Activated CD4-positive, alpha-beta T cell treated with anti-CD3 and anti-CD28 coated beads, Interleukin-2, amount 10 ng/mL, durations not matched to agents 24 days and 14 days (primary cell): Measurements from ENCODE around the gene RGR. TPM values are rescaled to one million over a fixed set of nuclear protein-coding genes. Genes with fewer than 3 reads are reported as not detected.
A peak's percentile ranks its signal among the peaks of the same experiment; 100 is the strongest.

Experiments used
- DNase-seq: peaks from one replicate; pipeline ENCODE4 v3.0.0; 2022
- H3K27ac Mint-ChIP-seq: one replicate; pipeline ENCODE4 v1.8.0; 2022; ENCODE audit warnings: mild to moderate bottlenecking, mixed read lengths
- H3K27me3 Mint-ChIP-seq: one replicate; pipeline ENCODE4 v1.8.0; 2022; ENCODE audit warnings: mixed read lengths
- H3K36me3 Mint-ChIP-seq: one replicate; pipeline ENCODE4 v1.8.0; 2022; ENCODE audit warnings: low read depth, mild to moderate bottlenecking, mixed read lengths
- H3K4me1 Mint-ChIP-seq: one replicate; pipeline ENCODE4 v1.8.0; 2021; ENCODE audit warnings: mixed read lengths
- H3K4me3 Mint-ChIP-seq: one replicate; pipeline ENCODE4 v1.8.0; 2022; ENCODE audit warnings: mild to moderate bottlenecking, moderate library complexity, mixed read lengths
- H3K9me3 Mint-ChIP-seq: one replicate; pipeline ENCODE4 v1.8.0; 2021; ENCODE audit warnings: mixed read lengths
- intact Hi-C: fragments of 100-400 bp; cut with micrococcal nuclease; formaldehyde crosslinking; loops from one replicate; pipeline ENCODE4 v1.15.1; 2023
- total RNA-seq: library from RNA; stranded (reverse); gene quantifications from 2 replicates; pipeline ENCODE4 v1.2.3, GENCODE V29; 2022

RGR gene
- total RNA-seq, 1 donor from 2014 or later = not detected

- Mint-ChIP-seq H3K4me1 (peaks cover 4% of the 10 kb centered on the region), H3K27ac (no peak overlapping the region), H3K4me3 (no peak overlapping the region), H3K36me3 (no peaks in the 10 kb centered on the region), H3K27me3 (peaks cover 29% of the 10 kb centered on the region), H3K9me3 (no peaks in the 10 kb centered on the region)
- intact Hi-C loops = no loop called here
- no peak for DNase-seq
Measured at GRCh38 chr10:84286695-84287094, 41.8 kb downstream of the RGR start.

- peaks cover 29% of the 10 kb centered on the region for H3K27me3 Mint-ChIP-seq
- no peak for DNase-seq
- no peak overlapping the region for H3K4me3 Mint-ChIP-seq
- peaks cover 4% of the 10 kb centered on the region for H3K4me1 Mint-ChIP-seq
- H3K27ac Mint-ChIP-seq = no peak overlapping the region
- intact Hi-C loops = no loop called here
- H3K9me3 Mint-ChIP-seq = no peaks in the 10 kb centered on the region
- no peaks in the 10 kb centered on the region for H3K36me3 Mint-ChIP-seq
Measured at GRCh38 chr10:84288151-84288550, 43.3 kb downstream of the RGR start.

- Mint-ChIP-seq H3K36me3 (no peaks in the 10 kb centered on the region), H3K4me1 (peaks cover 19% of the 10 kb centered on the region), H3K27me3 (peaks cover 27% of the 10 kb centered on the region), H3K9me3 (no peaks in the 10 kb centered on the region), H3K4me3 (no peak overlapping the region), H3K27ac (no peak overlapping the region)
- DNase-seq = no peak
- intact Hi-C loops = no loop called here
Measured at GRCh38 chr10:84289521-84290200, 44.8 kb downstream of the RGR start.

GRCh38 chr10:84290235-84290634, 45.4 kb downstream of the RGR start:
- no peak for DNase-seq
- intact Hi-C loops = no loop called here
- H3K27me3 Mint-ChIP-seq = peaks cover 27% of the 10 kb centered on the region
- H3K36me3 Mint-ChIP-seq = no peaks in the 10 kb centered on the region
- no peaks in the 10 kb centered on the region for H3K9me3 Mint-ChIP-seq
- peaks cover 25% of the 10 kb centered on the region for H3K4me1 Mint-ChIP-seq
- H3K4me3 Mint-ChIP-seq = no peak overlapping the region
- no peak overlapping the region for H3K27ac Mint-ChIP-seq

- Mint-ChIP-seq H3K36me3 (no peaks in the 10 kb centered on the region), H3K4me1 (peaks cover 27% of the 10 kb centered on the region), H3K4me3 (no peak overlapping the region), H3K27ac (no peak overlapping the region), H3K27me3 (peaks cover 27% of the 10 kb centered on the region), H3K9me3 (no peaks in the 10 kb centered on the region)
- intact Hi-C loops = no loop called here
- no peak for DNase-seq
Measured at GRCh38 chr10:84291384-84291783, 46.5 kb downstream of the RGR start.

GRCh38 chr10:84292502-84292901, 47.6 kb downstream of the RGR start:
- Mint-ChIP-seq H3K9me3 (no peaks in the 10 kb centered on the region), H3K27ac (no peak overlapping the region), H3K4me1 (peaks cover 27% of the 10 kb centered on the region), H3K4me3 (no peak overlapping the region), H3K27me3 (peaks cover 25% of the 10 kb centered on the region), H3K36me3 (no peaks in the 10 kb centered on the region)
- DNase-seq = no peak
- intact Hi-C loops = no loop called here

- Mint-ChIP-seq H3K9me3 (no peaks in the 10 kb centered on the region), H3K27me3 (peaks cover 22% of the 10 kb centered on the region), H3K4me3 (no peak overlapping the region), H3K27ac (peak overlapping the region; percentile 43), H3K36me3 (no peaks in the 10 kb centered on the region), H3K4me1 (peaks cover 24% of the 10 kb centered on the region)
- DNase-seq = no peak
- intact Hi-C loops = loop anchor here (1.0 kb wide), 1 partner anchor 35 kb away; the partner anchor contains the start of gene CCSER2
Measured at GRCh38 chr10:84293171-84293570, 48.3 kb downstream of the RGR start.

- peak; percentile 72 for DNase-seq
- intact Hi-C loops = loop anchor here (1.0 to 2.0 kb wide), 2 partner anchors 15 to 35 kb away; partner anchors contain the start of gene CCSER2
- H3K27me3 Mint-ChIP-seq = peaks cover 23% of the 10 kb centered on the region
- H3K4me3 Mint-ChIP-seq = no peak overlapping the region
- no peaks in the 10 kb centered on the region for H3K9me3 Mint-ChIP-seq
- H3K4me1 Mint-ChIP-seq = peaks cover 26% of the 10 kb centered on the region
- peak overlapping the region; percentile 43 for H3K27ac Mint-ChIP-seq
- no peaks in the 10 kb centered on the region for H3K36me3 Mint-ChIP-seq
Measured at GRCh38 chr10:84293574-84294016, 48.7 kb downstream of the RGR start.

GRCh38 chr10:84294766-84295447, 50.1 kb downstream of the RGR start:
- H3K4me1 Mint-ChIP-seq = peaks cover 26% of the 10 kb centered on the region
- peaks cover 17% of the 10 kb centered on the region for H3K27me3 Mint-ChIP-seq
- intact Hi-C loops = loop anchor here (2.0 kb wide), 1 partner anchor 14 kb away; no protein-coding TSS in a partner anchor
- no peak overlapping the region for H3K27ac Mint-ChIP-seq
- no peak overlapping the region for H3K4me3 Mint-ChIP-seq
- no peaks in the 10 kb centered on the region for H3K36me3 Mint-ChIP-seq
- H3K9me3 Mint-ChIP-seq = no peaks in the 10 kb centered on the region
- peak; percentile 63 for DNase-seq

GRCh38 chr10:84296091-84296981, 51.5 kb downstream of the RGR start:
- intact Hi-C loops = no loop called here
- peaks cover 26% of the 10 kb centered on the region for H3K4me1 Mint-ChIP-seq
- no peaks in the 10 kb centered on the region for H3K36me3 Mint-ChIP-seq
- peak; percentile 49 for DNase-seq
- no peaks in the 10 kb centered on the region for H3K9me3 Mint-ChIP-seq
- peaks cover 17% of the 10 kb centered on the region for H3K27me3 Mint-ChIP-seq
- no peak overlapping the region for H3K27ac Mint-ChIP-seq
- H3K4me3 Mint-ChIP-seq = no peak overlapping the region

GRCh38 chr10:84298057-84298456, 53.2 kb downstream of the RGR start:
- DNase-seq = peak; percentile 43
- H3K27me3 Mint-ChIP-seq = peaks cover 24% of the 10 kb centered on the region
- no peak overlapping the region for H3K27ac Mint-ChIP-seq
- H3K4me1 Mint-ChIP-seq = peaks cover 30% of the 10 kb centered on the region
- H3K36me3 Mint-ChIP-seq = no peaks in the 10 kb centered on the region
- intact Hi-C loops = no loop called here
- H3K4me3 Mint-ChIP-seq = no peak overlapping the region
- no peaks in the 10 kb centered on the region for H3K9me3 Mint-ChIP-seq

GRCh38 chr10:84302223-84302622, 57.4 kb downstream of the RGR start:
- Mint-ChIP-seq H3K9me3 (peaks cover 12% of the 10 kb centered on the region), H3K27me3 (peaks cover 27% of the 10 kb centered on the region), H3K4me3 (no peak overlapping the region), H3K27ac (no peak overlapping the region), H3K4me1 (peaks cover 20% of the 10 kb centered on the region), H3K36me3 (no peaks in the 10 kb centered on the region)
- intact Hi-C loops = no loop called here
- DNase-seq = peak; percentile 51

- Mint-ChIP-seq H3K27ac (peak overlapping the region; percentile 68), H3K4me1 (peaks cover 36% of the 10 kb centered on the region), H3K27me3 (peaks cover 10% of the 10 kb centered on the region), H3K36me3 (peaks cover 2% of the 10 kb centered on the region), H3K4me3 (peak overlapping the region; percentile 58), H3K9me3 (peaks cover 15% of the 10 kb centered on the region)
- no peak for DNase-seq
- intact Hi-C loops = loop anchor here (5.0 kb wide), 1 partner anchor 40 kb away; no protein-coding TSS in a partner anchor
Measured at GRCh38 chr10:84306751-84307384, 62.0 kb downstream of the RGR start.
